Activated CD8-positive, alpha-beta memory T cell treated with anti-CD3 and anti-CD28 coated beads, Interleukin-2, amount 10 ng/mL, durations not matched to agents 7 days and 5 days (primary cell): Measurements from ENCODE around the gene KCNJ11. TPM values are rescaled to one million over a fixed set of nuclear protein-coding genes. Genes with fewer than 3 reads are reported as not detected.
A peak's percentile ranks its signal among the peaks of the same experiment; 100 is the strongest.

Experiments
- ATAC-seq: fragments of 150-1000 bp; cut with Tn5 transposase; one replicate; pipeline ENCODE4 v1.10.0; 2021; ENCODE audit warnings: moderate library complexity
- CTCF ChIA-PET: fragments of 350-600 bp; sonication (Branson Sonifier 250); formaldehyde crosslinking; loops from one replicate; lab custom pipeline; 2021; ENCODE audit warnings: antibody characterized with exemption; lab: Charles Lee
- DNase-seq: peaks from one replicate; pipeline ENCODE4 v3.0.0-alpha.2; 2020
- H3K27ac Mint-ChIP-seq: one replicate; pipeline ENCODE4 v1.8.0; 2021; ENCODE audit warnings: mild to moderate bottlenecking, mixed read lengths
- H3K27me3 Mint-ChIP-seq: one replicate; pipeline ENCODE4 v1.8.0; 2021; ENCODE audit warnings: mixed read lengths
- H3K36me3 Mint-ChIP-seq: one replicate; pipeline ENCODE4 v1.8.0; 2021; ENCODE audit warnings: mild to moderate bottlenecking, mixed read lengths
- H3K4me1 Mint-ChIP-seq: one replicate; pipeline ENCODE4 v1.8.0; 2021; ENCODE audit warnings: mixed read lengths
- H3K4me3 Mint-ChIP-seq: one replicate; pipeline ENCODE4 v1.8.0; 2021; ENCODE audit warnings: mild to moderate bottlenecking, moderate library complexity, mixed read lengths
- H3K9me3 Mint-ChIP-seq: one replicate; pipeline ENCODE4 v1.8.0; 2022; ENCODE audit warnings: low read depth, mixed read lengths
- total RNA-seq, 2 experiments: library from RNA; stranded (reverse); gene quantifications; one replicate each; pipeline ENCODE4 v1.2.3, GENCODE V29; 2021

The KCNJ11 gene
- total RNA-seq, 2 experiments from 2014 or later, result 0.66 to 0.99 TPM

- Mint-ChIP-seq H3K27ac (no peak overlapping the region), H3K36me3 (peaks cover 5% of the 10 kb centered on the region), H3K9me3 (peaks cover 3% of the 10 kb centered on the region), H3K27me3 (peaks cover 2% of the 10 kb centered on the region), H3K4me3 (no peak overlapping the region), H3K4me1 (peaks cover under 1% of the 10 kb centered on the region)
- DNase-seq (no peak), ATAC-seq (no peak)
- CTCF ChIA-PET, result interaction anchor here (1.0 to 5.0 kb wide), 8 partner anchors 9 to 152 kb away, joined by 3 to 74 read pairs (median 5); no protein-coding TSS in a partner anchor
Observed at GRCh38 chr11:17382046-17382728, 6.3 kb downstream of the KCNJ11 start.

GRCh38 chr11:17381156-17381555, 7.3 kb downstream of the KCNJ11 start:
- H3K27me3 Mint-ChIP-seq, result peaks cover 2% of the 10 kb centered on the region
- no peak overlapping the region for H3K27ac Mint-ChIP-seq
- no peaks in the 10 kb centered on the region for H3K4me1 Mint-ChIP-seq
- peaks cover 3% of the 10 kb centered on the region for H3K9me3 Mint-ChIP-seq
- no peak overlapping the region for H3K4me3 Mint-ChIP-seq
- no peak for DNase-seq
- CTCF ChIA-PET, result interaction anchor here (1.1 to 5.0 kb wide), 3 partner anchors 28 to 148 kb away, joined by 3 to 74 read pairs (median 38); no protein-coding TSS in a partner anchor
- peaks cover 7% of the 10 kb centered on the region for H3K36me3 Mint-ChIP-seq
- ATAC-seq, result no peak

DNA sequence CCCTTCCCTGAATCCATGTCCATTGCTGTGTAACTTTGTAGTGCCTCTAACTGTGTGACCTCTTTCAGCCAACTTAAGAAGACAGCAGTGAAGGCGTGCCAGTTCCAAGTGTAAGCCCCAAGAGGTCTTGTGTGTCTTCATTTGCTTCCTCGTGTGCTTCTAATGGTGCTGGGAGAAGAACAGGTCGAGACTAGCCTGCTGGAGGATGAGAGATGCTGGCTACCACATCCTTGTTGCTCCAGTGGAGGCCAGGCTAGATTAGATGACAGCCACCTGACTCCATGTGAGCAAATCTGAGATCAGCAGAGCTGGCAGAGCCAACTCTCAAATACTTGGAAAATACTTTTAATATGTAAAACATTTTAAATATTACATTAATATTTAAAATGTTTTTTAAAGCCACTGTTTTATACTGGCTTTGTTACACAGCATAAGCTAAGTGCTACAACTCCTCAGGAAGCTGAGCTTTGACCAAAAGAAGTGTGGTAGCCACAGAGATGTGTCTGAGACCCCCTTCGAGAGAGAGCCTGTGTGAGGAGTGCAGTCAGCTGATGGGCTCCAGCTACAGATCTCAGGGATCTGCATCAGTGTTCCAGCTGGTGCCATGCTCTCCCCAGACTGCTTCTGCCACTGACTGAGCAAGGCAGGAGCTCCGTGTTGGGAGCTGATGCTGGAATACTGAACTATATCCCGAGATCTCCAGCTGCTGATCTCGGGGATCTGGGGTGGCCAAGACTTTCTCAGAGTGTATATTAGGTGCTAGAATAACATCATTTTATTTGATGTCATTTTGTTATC, 8.9 kb downstream of the KCNJ11 start:
- H3K36me3 Mint-ChIP-seq, result peaks cover 7% of the 10 kb centered on the region
- no peak overlapping the region for H3K27ac Mint-ChIP-seq
- CTCF ChIA-PET, result interaction anchor here (1.2 to 2.6 kb wide), 4 partner anchors 9 to 127 kb away, joined by 3 to 8 read pairs (median 6); partner anchors contain the start of gene KCNJ11

DNA sequence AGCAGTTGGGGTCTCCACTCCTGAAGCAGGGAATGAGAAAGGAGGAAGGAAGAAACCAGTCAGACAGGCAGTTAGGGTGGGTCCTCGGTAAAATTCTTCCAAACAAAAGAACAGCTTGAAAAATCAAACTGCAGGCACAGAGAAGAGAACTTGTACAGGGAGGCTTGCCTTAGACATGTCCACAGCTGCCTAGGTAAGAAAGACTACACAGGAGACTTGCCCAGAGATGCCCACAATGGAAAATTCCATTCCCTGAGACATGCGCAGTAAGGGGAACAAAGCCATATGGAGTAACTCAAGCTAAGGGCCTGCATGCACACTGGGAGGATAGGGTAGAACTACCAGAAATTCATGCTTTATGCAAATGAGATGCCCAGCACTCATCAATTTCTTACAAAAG, 9.8 kb downstream of the KCNJ11 start:
- CTCF ChIA-PET, result interaction anchor here (1.2 to 2.6 kb wide), 4 partner anchors 10 to 128 kb away, joined by 3 to 8 read pairs (median 6); partner anchors contain the start of gene KCNJ11
- no peak for DNase-seq
- no peaks in the 10 kb centered on the region for H3K27me3 Mint-ChIP-seq
- peaks cover 9% of the 10 kb centered on the region for H3K36me3 Mint-ChIP-seq
- H3K4me1 Mint-ChIP-seq, result no peaks in the 10 kb centered on the region
- ATAC-seq, result no peak
- peaks cover 3% of the 10 kb centered on the region for H3K9me3 Mint-ChIP-seq
- H3K27ac Mint-ChIP-seq, result no peak overlapping the region
- no peak overlapping the region for H3K4me3 Mint-ChIP-seq

More for the DNA sequence above, 8.9 kb downstream of the KCNJ11 start:
- no peak for DNase-seq
- peaks cover 3% of the 10 kb centered on the region for H3K9me3 Mint-ChIP-seq
- no peaks in the 10 kb centered on the region for H3K27me3 Mint-ChIP-seq
- no peak overlapping the region for H3K4me3 Mint-ChIP-seq
- no peak for ATAC-seq
- no peaks in the 10 kb centered on the region for H3K4me1 Mint-ChIP-seq

GRCh38 chr11:17376493-17376892, 12.0 kb downstream of the KCNJ11 start:
- Mint-ChIP-seq H3K4me1 (no peaks in the 10 kb centered on the region), H3K9me3 (peaks cover 18% of the 10 kb centered on the region), H3K36me3 (peaks cover 23% of the 10 kb centered on the region), H3K4me3 (no peak overlapping the region), H3K27me3 (no peaks in the 10 kb centered on the region), H3K27ac (no peak overlapping the region)
- ATAC-seq (no peak), DNase-seq (no peak)
- CTCF ChIA-PET, result no interaction called here

GRCh38 chr11:17375547-17375946, 12.9 kb downstream of the KCNJ11 start:
- Mint-ChIP-seq H3K27ac (no peak overlapping the region), H3K9me3 (peaks cover 24% of the 10 kb centered on the region), H3K36me3 (peaks cover 32% of the 10 kb centered on the region), H3K4me1 (no peaks in the 10 kb centered on the region), H3K27me3 (no peaks in the 10 kb centered on the region), H3K4me3 (no peak overlapping the region)
- no peak for ATAC-seq
- CTCF ChIA-PET, result interaction anchor here (1.9 kb wide), 1 partner anchor 8 kb away, joined by 8 read pairs; no protein-coding TSS in a partner anchor
- DNase-seq, result no peak

- DNase-seq, result no peak
- no peak overlapping the region for H3K27ac Mint-ChIP-seq
- no peaks in the 10 kb centered on the region for H3K27me3 Mint-ChIP-seq
- CTCF ChIA-PET, result interaction anchor here (0.6 to 0.9 kb wide), 2 partner anchors 12 to 156 kb away, joined by 3 read pairs; no protein-coding TSS in a partner anchor
- no peak overlapping the region for H3K4me3 Mint-ChIP-seq
- ATAC-seq, result no peak
- H3K9me3 Mint-ChIP-seq, result peaks cover 34% of the 10 kb centered on the region
- peaks cover 12% of the 10 kb centered on the region for H3K4me1 Mint-ChIP-seq
- peaks cover 48% of the 10 kb centered on the region for H3K36me3 Mint-ChIP-seq
Observed at GRCh38 chr11:17371614-17372013, 16.8 kb downstream of the KCNJ11 start.

GRCh38 chr11:17369684-17370243, 18.7 kb downstream of the KCNJ11 start:
- Mint-ChIP-seq H3K27ac (no peak overlapping the region), H3K4me3 (no peak overlapping the region), H3K27me3 (no peaks in the 10 kb centered on the region), H3K4me1 (peaks cover 12% of the 10 kb centered on the region), H3K9me3 (peaks cover 34% of the 10 kb centered on the region), H3K36me3 (peaks cover 46% of the 10 kb centered on the region)
- CTCF ChIA-PET, result interaction anchor here (1.0 kb wide), 1 partner anchor 14 kb away, joined by 4 read pairs; no protein-coding TSS in a partner anchor
- ATAC-seq (no peak), DNase-seq (no peak)

GRCh38 chr11:17369094-17369493, 19.4 kb downstream of the KCNJ11 start:
- no peaks in the 10 kb centered on the region for H3K27me3 Mint-ChIP-seq
- CTCF ChIA-PET, result interaction anchor here (1.0 kb wide), 1 partner anchor 14 kb away, joined by 4 read pairs; no protein-coding TSS in a partner anchor
- peaks cover 44% of the 10 kb centered on the region for H3K36me3 Mint-ChIP-seq
- H3K9me3 Mint-ChIP-seq, result peaks cover 34% of the 10 kb centered on the region
- no peak for DNase-seq
- no peak for ATAC-seq
- H3K27ac Mint-ChIP-seq, result no peak overlapping the region
- H3K4me3 Mint-ChIP-seq, result no peak overlapping the region
- H3K4me1 Mint-ChIP-seq, result peaks cover 12% of the 10 kb centered on the region

DNA sequence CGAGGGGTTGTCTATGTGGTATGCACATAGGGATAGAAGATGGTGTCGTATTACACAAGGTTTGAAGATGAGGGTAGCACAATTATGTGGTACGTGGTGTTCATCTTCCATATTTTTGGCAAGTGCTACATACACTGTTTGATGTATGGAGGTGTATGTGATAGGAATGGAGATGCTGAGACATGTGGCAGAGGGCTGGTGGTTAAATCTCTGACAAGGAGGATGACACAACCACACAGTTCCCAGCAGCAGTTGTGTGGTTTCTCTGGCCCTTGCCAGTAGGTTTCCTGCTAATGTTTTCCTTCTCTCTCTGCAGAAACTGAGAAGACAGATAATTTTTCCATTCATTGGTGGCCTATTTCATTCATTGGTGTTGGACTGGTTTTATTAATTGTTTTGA, 19.9 kb downstream of the KCNJ11 start:
- ATAC-seq, result no peak
- no peak overlapping the region for H3K27ac Mint-ChIP-seq
- H3K9me3 Mint-ChIP-seq, result peaks cover 34% of the 10 kb centered on the region
- DNase-seq, result no peak
- no peak overlapping the region for H3K4me3 Mint-ChIP-seq
- H3K4me1 Mint-ChIP-seq, result peaks cover 12% of the 10 kb centered on the region
- H3K36me3 Mint-ChIP-seq, result peaks cover 44% of the 10 kb centered on the region
- CTCF ChIA-PET, result no interaction called here
- no peaks in the 10 kb centered on the region for H3K27me3 Mint-ChIP-seq

- CTCF ChIA-PET, result interaction anchor here (1.0 to 1.8 kb wide), 3 partner anchors 12 to 20 kb away, joined by 3 to 5 read pairs (median 4); no protein-coding TSS in a partner anchor
- DNase-seq (no peak), ATAC-seq (no peak)
- no peak overlapping the region for H3K4me3 Mint-ChIP-seq
- H3K27me3 Mint-ChIP-seq, result no peaks in the 10 kb centered on the region
- no peak overlapping the region for H3K27ac Mint-ChIP-seq
- peaks cover 32% of the 10 kb centered on the region for H3K36me3 Mint-ChIP-seq
- peaks cover 12% of the 10 kb centered on the region for H3K4me1 Mint-ChIP-seq
- peaks cover 20% of the 10 kb centered on the region for H3K9me3 Mint-ChIP-seq
Observed at GRCh38 chr11:17366495-17366894, 22.0 kb downstream of the KCNJ11 start.

- H3K9me3 Mint-ChIP-seq, result peaks cover 2% of the 10 kb centered on the region
- no peak for ATAC-seq
- peaks cover 4% of the 10 kb centered on the region for H3K36me3 Mint-ChIP-seq
- H3K4me1 Mint-ChIP-seq, result peaks cover 28% of the 10 kb centered on the region
- peak; percentile 78 for DNase-seq
- CTCF ChIA-PET, result interaction anchor here (0.7 to 2.8 kb wide), 10 partner anchors 11 to 125 kb away, joined by 3 to 13 read pairs (median 6); partner anchors contain the start of gene NUCB2
- H3K27me3 Mint-ChIP-seq, result peaks cover 30% of the 10 kb centered on the region
- no peak overlapping the region for H3K4me3 Mint-ChIP-seq
- H3K27ac Mint-ChIP-seq, result no peak overlapping the region
Observed at GRCh38 chr11:17354601-17354991, 33.9 kb downstream of the KCNJ11 start.
